ENCODE measurements around the gene DLX3.

DNA sequence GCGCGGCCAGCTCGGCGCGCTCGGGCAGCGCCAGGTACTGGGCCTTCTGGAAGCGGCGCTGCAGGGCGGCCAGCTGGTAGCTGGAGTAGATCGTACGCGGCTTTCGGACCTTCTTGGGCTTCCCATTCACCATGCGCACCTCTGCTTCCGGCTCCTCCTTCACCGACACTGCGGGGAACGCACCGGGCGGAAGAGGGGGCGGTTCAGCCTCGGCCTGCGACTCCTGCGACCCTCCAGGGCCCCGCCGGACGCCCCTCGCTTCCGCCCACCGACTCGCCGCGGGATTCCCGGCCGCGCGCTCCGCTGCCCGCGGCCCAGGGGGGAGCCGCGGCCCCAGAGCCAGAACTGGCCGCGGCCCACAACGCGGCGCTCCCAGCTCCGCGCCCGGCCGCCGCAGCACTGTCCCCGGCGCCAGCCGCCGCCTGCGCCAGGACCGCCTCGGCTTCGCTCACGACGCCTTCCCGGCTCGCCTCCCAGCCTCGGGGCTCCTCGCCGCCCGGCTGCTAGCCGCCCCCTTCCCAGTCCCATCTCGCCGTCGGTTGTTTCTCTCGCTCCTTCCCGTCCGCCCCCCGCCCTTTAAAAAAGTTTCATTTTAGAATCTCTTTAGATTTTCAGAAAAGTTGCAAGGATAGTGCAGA lies 1.5 kb downstream of the DLX3 start:
- TF ChIP-seq, protein P1, sequence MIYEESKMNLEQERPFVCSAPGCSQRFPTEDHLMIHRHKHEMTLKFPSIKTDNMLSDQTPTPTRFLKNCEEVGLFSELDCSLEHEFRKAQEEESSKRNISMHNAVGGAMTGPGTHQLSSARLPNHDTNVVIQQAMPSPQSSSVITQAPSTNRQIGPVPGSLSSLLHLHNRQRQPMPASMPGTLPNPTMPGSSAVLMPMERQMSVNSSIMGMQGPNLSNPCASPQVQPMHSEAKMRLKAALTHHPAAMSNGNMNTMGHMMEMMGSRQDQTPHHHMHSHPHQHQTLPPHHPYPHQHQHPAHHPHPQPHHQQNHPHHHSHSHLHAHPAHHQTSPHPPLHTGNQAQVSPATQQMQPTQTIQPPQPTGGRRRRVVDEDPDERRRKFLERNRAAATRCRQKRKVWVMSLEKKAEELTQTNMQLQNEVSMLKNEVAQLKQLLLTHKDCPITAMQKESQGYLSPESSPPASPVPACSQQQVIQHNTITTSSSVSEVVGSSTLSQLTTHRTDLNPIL (CRISPR knock-in tag; IDR thresholded peaks at IDR 0.05; ENCODE audit: low read depth): no peak
- TF ChIP-seq ZNF70 (CRISPR knock-in tag; IDR thresholded peaks at IDR 0.05) (no peak), BACH2 (CRISPR knock-in tag; IDR thresholded peaks at IDR 0.05; ENCODE audit: borderline replicate concordance) (no peak), TOX (CRISPR knock-in tag; IDR thresholded peaks at IDR 0.05; ENCODE audit: borderline replicate concordance) (no peak), RARB (CRISPR knock-in tag; IDR thresholded peaks at IDR 0.05) (no peak)
